ENCODE data around the gene TUT4. TPM values are rescaled to one million over a fixed set of nuclear protein-coding genes. Genes with fewer than 3 reads are reported as not detected.

The TUT4 gene, protein sequence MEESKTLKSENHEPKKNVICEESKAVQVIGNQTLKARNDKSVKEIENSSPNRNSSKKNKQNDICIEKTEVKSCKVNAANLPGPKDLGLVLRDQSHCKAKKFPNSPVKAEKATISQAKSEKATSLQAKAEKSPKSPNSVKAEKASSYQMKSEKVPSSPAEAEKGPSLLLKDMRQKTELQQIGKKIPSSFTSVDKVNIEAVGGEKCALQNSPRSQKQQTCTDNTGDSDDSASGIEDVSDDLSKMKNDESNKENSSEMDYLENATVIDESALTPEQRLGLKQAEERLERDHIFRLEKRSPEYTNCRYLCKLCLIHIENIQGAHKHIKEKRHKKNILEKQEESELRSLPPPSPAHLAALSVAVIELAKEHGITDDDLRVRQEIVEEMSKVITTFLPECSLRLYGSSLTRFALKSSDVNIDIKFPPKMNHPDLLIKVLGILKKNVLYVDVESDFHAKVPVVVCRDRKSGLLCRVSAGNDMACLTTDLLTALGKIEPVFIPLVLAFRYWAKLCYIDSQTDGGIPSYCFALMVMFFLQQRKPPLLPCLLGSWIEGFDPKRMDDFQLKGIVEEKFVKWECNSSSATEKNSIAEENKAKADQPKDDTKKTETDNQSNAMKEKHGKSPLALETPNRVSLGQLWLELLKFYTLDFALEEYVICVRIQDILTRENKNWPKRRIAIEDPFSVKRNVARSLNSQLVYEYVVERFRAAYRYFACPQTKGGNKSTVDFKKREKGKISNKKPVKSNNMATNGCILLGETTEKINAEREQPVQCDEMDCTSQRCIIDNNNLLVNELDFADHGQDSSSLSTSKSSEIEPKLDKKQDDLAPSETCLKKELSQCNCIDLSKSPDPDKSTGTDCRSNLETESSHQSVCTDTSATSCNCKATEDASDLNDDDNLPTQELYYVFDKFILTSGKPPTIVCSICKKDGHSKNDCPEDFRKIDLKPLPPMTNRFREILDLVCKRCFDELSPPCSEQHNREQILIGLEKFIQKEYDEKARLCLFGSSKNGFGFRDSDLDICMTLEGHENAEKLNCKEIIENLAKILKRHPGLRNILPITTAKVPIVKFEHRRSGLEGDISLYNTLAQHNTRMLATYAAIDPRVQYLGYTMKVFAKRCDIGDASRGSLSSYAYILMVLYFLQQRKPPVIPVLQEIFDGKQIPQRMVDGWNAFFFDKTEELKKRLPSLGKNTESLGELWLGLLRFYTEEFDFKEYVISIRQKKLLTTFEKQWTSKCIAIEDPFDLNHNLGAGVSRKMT (N-terminal part only)
- total RNA-seq (2014; rRNA removed; shearing (Covaris generic)) (72.4 and 102 TPM in 2 replicates), total RNA-seq (2022) (70.8 and 81.1 TPM in 2 replicates), Bru-seq, nascent RNA (percentile 80 among the genes with signal in this experiment), BruChase-seq, experiment 1, labeled RNA remaining after a 6-hour chase (percentile 81 among the genes with signal in this experiment), BruChase-seq, experiment 2, labeled RNA remaining after a 2-hour chase (percentile 79 among the genes with signal in this experiment)
- long read RNA-seq, full-length matches to known transcripts = 4 of 87 reads
- long read RNA-seq, partial matches to known transcripts = 24 of 87 reads
- long read RNA-seq, other reads (novel, unspliced or antisense) = 59 of 87 reads

GRCh38 chr1:52552505-52553361 is at the start of gene TUT4:
Gene TUT4, minus strand, starts transcription at chr1:52553092. Its CDS starts 26,812 bp downstream, at chr1:52526280.
- Histone ChIP-seq H3K4me3 (ENCODE audit: low read depth, low read length, poor library complexity, severe bottlenecking) (peak within 1 kb of the TSS; percentile 77), H3K79me2 (ENCODE audit: insufficient read depth, low read depth, low read length) (peaks cover 48% of the 10 kb centered on the region), H3K36me3 (ENCODE audit: insufficient read depth, low read length) (no peaks in the 10 kb centered on the region), H4K20me1 (ENCODE audit: insufficient read depth, low read length) (peaks cover 17% of the 10 kb centered on the region), H3K27ac (ENCODE audit: low read depth, low read length, poor library complexity, severe bottlenecking) (peak within 1 kb of the TSS; percentile 78), H3K9me3 (ENCODE audit: low read length) (no peaks in the 10 kb centered on the region), H2AFZ (ENCODE audit: low read length) (peak within 1 kb of the TSS; percentile 75), H3K9me2 (ENCODE audit: insufficient read depth, low read length) (no peaks in the 10 kb centered on the region), H3K4me1 (ENCODE audit: insufficient read depth, low read length, poor library complexity, severe bottlenecking) (peaks cover 27% of the 10 kb centered on the region), H3K4me2 (ENCODE audit: low read length) (peak within 1 kb of the TSS; percentile 85)
- intact Hi-C loops (cut with micrococcal nuclease; ENCODE audit: unreplicated experiment) = loop anchor here (1.0 to 5.0 kb wide), 4 partner anchors 85 to 148 kb away; partner anchors contain the start of genes ORC1 and PRPF38A
- CTCF ChIA-PET (ENCODE audit: unreplicated experiment) = interaction anchor here (0.6 to 1.0 kb wide), 9 partner anchors 28 to 673 kb away, joined by 3 to 11 read pairs (median 5); partner anchors contain the start of gene TXNDC12
- BruUV-seq (replicated peaks) = no TSS peak
- POLR2A ChIA-PET = interaction anchor here (0.5 to 2.0 kb wide), 16 partner anchors 15 to 429 kb away, joined by 3 to 10 read pairs (median 3); partner anchors contain the start of genes ORC1, PRPF38A and ZYG11B
- TF ChIP-seq, protein P1, sequence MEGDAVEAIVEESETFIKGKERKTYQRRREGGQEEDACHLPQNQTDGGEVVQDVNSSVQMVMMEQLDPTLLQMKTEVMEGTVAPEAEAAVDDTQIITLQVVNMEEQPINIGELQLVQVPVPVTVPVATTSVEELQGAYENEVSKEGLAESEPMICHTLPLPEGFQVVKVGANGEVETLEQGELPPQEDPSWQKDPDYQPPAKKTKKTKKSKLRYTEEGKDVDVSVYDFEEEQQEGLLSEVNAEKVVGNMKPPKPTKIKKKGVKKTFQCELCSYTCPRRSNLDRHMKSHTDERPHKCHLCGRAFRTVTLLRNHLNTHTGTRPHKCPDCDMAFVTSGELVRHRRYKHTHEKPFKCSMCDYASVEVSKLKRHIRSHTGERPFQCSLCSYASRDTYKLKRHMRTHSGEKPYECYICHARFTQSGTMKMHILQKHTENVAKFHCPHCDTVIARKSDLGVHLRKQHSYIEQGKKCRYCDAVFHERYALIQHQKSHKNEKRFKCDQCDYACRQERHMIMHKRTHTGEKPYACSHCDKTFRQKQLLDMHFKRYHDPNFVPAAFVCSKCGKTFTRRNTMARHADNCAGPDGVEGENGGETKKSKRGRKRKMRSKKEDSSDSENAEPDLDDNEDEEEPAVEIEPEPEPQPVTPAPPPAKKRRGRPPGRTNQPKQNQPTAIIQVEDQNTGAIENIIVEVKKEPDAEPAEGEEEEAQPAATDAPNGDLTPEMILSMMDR (conservative IDR thresholded peaks at IDR 0.05; ENCODE audit: low read length) = peak; percentile 49
- TF ChIP-seq EZH2phosphoT487 (IDR thresholded peaks at IDR 0.05; ENCODE audit: borderline replicate concordance, low read depth, low read length) = no peak
- DNase-seq (ENCODE audit: low spot score) = peak; percentile 85

- no peak within 1 kb of the TSS for H3K4me3 ChIP-seq (ENCODE audit: low read depth, low read length, poor library complexity, severe bottlenecking)
- POLR2A ChIA-PET = no interaction called here
These were observed 49.3 kb upstream of the TUT4 start, which contains the start of gene GPX7 for GRCh38 chr1:52601991-52602855. Gene GPX7, plus strand, starts transcription at chr1:52602371. Its CDS starts 39 bp downstream, at chr1:52602410.

More at GRCh38 chr1:52601991-52602855, 49.3 kb upstream of the TUT4 start, which contains the start of gene GPX7:
- Histone ChIP-seq H4K20me1 (ENCODE audit: insufficient read depth, low read length) (no peaks in the 10 kb centered on the region), H3K4me1 (ENCODE audit: insufficient read depth, low read length, poor library complexity, severe bottlenecking) (peaks cover 23% of the 10 kb centered on the region), H3K36me3 (ENCODE audit: insufficient read depth, low read length) (no peaks in the 10 kb centered on the region), H3K79me2 (ENCODE audit: insufficient read depth, low read depth, low read length) (no peaks in the 10 kb centered on the region), H3K27ac (ENCODE audit: low read depth, low read length, poor library complexity, severe bottlenecking) (no peak within 1 kb of the TSS), H3K4me2 (ENCODE audit: low read length) (peak within 1 kb of the TSS; percentile 35; the same call in 1 of the 2 replicates), H3K9me2 (ENCODE audit: insufficient read depth, low read length) (no peaks in the 10 kb centered on the region), H3K9me3 (ENCODE audit: low read length) (no peaks in the 10 kb centered on the region), H2AFZ (ENCODE audit: low read length) (0 out of 2 replicates have a peak within 1 kb of the TSS, but pooled peaks have one; percentile 1)
- CTCF ChIA-PET (ENCODE audit: unreplicated experiment) = no interaction called here
- TF ChIP-seq EZH2phosphoT487 (IDR thresholded peaks at IDR 0.05; ENCODE audit: borderline replicate concordance, low read depth, low read length) = no peak
- TF ChIP-seq, protein P1 (conservative IDR thresholded peaks at IDR 0.05; ENCODE audit: low read length) = no peak
- no TSS peak for BruUV-seq (replicated peaks)
- DNase-seq (ENCODE audit: low spot score) = no peak
- intact Hi-C loops (cut with micrococcal nuclease; ENCODE audit: unreplicated experiment) = no loop called here
